Measurements from ENCODE around the gene SHMT2.
A peak's percentile ranks its signal among the peaks of the same experiment; 100 is the strongest.

Gene SHMT2

DNA sequence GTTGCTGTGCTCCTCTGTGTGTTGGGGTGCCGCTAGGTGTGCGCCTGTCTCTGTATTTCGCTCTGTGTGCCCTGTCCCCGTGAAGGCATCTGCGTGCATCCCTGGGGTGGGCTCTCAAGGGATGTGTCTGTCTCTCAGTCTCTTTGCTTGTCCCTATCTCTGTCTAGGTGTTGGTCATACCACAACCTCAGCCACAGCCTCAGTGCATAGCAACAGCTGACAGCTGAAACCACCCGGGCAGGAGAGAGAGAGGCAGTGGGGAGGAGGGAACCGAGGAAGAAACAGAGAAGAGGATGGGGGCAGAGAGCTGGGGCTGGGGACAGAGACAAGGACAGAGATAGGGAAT, 13.9 kb upstream of the SHMT2 start:
- DNase-seq, result no peak

DNA sequence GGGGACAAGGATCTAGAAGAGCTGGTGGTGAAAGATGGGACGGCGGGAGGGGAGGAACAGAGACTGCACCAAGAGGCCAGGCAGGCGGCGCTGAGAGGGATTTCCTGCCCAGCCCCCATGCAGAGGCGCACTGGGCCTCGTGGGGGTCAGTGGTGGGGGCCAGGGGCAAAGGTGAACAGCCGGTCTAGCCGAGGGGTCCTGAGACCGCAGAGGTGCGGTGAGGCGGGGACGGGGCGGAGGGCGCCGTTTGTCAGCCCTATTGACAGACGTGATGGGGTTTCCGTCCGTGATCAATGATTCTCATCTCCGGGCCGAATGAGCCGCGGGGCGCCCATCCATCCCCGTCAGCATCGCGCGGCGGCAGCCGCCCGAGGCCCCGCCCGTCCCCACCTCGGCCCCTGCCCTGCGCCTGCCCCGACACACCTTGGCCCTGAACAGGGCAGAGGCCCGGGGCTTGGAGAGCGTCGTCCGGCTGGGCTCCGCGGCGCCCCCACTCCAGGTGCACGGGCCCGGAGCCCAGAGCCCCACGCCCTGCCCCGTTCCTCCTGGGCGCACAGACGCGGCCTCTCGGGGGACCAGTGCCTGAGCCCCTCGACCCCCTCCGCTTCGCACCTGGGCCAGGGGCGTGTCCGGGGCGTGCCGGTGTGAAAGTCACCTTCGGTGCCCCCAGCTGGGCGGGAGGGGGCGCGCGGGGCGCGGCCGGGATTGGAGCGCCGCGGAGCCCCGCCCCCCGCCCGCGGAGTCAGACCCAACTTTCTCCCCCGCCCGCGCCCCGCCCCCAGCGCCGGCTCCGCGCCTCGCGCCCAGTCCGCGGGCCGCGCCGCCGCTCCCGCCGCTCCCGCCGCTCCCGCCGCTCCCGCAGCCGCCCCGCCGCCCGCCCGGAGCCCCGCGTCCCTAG, 13.2 kb upstream of the SHMT2 start, which contains the start of gene NXPH4:
TSS of gene NXPH4 (plus strand) at position 781 of the 898 bp plus-strand sequence. CDS start 176 bp downstream, outside the sequence.
- peak; percentile 73 for DNase-seq

DNA sequence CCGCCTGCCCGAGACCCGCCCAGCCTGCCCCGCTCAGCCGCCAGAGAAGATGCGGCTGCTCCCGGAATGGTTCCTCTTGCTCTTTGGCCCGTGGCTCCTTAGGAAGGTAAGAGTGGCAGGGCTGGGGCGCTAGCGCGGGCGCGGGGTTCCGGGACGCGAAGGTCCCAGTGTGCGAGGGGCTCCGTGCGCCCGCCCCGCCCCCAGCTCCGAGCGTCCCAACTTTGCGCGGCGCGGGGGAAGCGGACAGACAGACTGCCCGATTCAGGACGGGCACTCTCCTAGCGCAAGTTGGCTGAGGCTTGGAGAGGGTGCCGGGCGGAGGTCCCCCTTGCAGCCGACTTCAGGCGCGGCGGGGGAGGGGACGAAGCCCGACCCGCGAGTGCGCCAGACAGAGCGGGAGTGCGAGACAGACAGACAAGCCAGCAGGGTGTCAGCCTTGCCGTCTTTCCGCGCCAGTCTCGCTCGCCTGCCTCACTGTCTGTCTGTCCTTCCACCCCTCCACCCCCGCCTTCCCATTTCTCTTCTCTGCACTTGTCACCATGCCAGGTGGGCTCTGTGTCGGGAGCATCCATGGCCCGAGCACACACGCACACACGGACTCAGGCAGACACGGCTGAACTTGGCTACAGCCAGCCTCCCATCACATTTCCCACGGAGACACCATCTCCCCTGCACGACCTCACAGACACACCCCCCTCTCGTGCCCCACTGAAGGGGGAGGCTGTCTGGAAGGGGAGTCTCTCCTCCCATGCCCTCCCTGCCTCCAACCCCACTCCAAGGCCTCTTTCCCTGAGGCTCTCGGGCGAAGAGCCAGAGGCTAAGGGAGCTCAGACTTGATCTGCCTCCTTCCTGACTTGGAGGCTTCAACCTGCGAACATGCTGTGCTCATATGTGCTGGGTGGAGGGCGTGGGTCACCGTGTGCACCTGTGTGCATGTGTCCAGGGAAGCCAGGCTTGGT, 12.3 kb upstream of the SHMT2 start:
- DNase-seq, result no peak

DNA sequence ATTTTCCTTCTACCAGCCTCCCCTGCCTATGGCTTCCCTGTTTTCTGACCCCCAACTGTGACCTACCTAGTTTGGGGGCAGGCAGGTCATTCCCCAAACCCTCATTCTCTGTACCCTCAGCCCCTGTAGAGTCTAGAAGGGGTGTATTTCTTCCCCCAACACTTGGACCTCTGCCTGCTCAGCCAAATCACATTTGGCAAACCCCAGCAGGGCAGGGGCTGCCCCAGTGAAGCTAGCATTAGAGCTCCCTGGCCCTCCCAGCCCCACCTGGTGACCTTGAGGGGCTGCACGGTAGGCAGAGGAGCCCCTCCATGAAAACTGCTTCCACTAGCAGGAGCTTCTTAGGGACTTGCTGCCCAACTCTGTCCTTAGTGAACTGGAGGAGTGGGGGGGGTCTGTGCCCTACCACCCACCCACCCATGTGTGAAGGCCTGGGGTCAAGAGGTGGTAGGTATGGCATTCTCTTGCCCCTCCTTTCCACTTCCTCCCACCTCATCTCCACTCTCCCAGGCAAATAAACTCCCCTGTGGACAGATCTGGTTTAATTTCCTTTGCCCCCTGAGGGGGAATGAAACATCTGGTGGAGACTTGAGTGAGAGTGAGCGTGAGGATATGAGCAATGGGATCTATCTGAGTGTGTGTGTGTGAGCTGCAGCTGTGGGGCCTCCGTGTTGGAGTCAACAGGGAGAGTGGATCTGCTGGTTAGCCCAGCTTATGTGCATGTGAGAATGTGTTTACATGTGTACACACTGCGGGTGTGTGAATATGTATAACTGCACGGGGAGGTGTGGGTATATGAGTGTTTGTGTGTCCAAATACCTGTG, 11.3 kb upstream of the SHMT2 start:
- no peak for DNase-seq

DNA sequence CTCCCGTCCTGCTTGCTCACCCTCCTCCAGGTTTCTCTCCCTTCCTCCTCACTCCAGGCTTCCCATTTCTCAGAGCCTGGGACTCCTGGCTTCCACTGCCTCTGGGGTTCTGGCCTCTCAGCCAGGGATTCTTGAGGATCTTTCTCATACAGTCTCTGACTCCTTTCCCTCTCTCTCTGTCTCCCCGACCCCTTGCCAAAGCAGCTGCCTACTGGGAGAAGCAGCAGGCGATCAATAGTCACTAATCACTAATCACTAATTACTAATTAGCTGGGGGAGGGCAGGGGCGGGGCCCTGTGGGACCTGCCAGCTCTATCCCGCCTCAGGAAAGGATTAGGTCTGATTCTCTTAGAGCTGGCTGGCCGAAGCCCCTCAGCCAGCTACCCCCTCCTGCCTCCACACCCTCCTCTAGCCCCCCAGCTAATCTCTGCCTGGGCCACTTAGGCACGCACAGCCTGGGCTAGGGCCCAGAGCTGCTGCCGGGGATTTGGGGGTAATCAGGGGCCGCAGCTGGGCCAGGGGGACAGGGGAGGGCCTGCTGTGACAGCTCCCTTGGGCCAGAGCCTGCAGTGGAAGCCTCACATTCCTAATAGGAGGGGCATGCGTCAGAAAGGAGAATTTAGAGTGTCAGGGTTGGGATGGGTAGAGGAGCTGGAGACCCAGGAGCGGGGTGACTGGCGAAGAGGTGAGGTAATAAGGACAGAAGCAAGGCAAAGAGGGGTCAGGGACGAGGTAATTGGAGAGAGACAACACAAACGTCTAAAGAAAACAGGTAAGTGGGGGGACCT, 10.1 kb upstream of the SHMT2 start:
- no peak for DNase-seq

DNA sequence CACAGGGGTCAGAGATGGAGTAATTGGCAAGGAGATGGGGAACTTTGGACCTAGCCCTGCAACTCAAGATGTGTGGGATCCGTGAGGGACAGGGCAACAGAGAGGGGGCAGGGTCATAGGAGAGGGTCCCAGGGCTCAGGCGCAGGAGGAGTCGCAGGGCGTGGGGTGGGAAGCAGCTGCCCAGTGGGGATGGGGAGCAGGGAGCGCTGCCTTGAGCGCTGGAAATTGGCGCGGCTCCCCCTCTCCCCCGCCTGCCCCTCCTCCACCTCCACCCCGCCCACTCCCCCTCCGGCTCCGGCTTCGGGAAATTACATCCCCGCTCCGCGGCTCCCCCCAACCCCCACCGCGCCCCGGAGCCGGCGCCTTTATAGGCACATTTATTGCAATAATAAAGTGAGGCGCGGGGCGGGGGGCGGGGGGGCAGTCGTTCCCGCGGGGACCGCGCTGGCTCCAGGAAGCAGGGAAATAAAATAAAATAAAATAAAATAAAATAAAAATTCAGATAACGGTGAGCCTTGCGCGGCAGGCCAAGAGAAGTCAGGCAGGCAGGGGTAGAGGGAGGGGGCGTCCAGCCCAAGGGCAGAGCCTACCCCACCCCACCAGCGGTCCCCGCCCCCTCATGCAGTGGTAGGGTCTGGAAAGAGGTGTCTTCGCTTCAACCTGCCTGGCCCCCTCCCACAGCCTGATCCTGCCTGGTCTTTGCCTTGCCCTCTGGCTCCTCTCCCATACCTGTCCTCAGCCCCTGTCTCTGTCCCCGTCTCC, 9.3 kb upstream of the SHMT2 start:
- DNase-seq, result no peak

DNA sequence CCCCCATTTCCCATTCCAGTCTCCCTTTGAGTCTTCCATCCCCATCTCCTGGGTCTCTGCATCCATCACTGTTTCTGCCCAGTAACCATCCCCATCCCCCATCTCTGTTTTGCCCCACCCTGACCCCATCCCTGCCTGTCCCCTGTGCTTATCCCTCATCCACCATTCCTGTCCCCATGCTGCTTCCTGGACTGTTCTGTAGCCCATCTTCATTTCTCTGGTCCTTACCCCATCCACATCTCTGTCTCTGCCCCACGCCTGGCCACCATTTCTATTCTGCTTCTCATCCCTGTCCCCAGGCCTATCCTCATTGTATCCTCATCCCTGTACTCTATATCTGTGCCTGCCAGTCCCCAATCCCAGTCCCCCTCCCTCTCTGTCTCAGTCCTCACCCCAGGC, 8.7 kb upstream of the SHMT2 start:
- no peak for DNase-seq

DNA sequence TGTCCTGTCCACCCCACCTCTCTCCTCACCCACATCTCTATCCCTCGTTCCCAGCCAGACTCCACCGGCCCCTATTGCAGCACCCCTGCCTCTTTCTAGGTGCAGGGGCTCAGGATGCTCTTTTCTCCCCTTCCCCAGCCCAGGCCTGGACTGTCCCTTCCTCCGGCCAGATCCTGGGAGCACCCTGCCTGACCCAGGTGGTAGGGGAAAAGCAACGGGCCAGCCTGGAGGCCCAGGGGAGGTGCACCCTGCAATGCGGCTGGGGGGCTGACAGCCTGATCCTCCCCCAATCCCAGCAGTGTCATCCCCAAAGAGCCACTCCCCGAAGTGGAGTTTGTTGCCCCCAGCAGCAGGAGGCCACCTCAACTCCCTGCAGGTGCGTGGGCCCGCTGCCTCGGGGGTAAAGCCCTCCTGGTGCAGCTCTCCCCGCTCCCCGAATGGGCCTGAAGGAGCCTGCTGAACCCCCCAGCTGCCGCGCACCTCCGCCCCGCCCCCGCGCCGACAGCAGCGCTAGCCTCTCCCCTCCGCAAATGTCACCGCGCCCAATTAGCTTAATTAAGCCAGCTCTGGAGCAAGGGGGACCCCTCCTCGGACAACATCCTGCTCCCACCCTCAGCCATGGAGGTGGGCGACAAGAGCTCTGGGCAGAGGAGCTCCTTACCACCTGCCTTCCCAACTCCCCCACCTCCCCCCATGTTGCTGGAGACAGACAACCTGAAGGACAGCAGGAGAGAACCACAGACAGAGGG, 8.2 kb upstream of the SHMT2 start:
- peak; percentile 26 for DNase-seq

DNA sequence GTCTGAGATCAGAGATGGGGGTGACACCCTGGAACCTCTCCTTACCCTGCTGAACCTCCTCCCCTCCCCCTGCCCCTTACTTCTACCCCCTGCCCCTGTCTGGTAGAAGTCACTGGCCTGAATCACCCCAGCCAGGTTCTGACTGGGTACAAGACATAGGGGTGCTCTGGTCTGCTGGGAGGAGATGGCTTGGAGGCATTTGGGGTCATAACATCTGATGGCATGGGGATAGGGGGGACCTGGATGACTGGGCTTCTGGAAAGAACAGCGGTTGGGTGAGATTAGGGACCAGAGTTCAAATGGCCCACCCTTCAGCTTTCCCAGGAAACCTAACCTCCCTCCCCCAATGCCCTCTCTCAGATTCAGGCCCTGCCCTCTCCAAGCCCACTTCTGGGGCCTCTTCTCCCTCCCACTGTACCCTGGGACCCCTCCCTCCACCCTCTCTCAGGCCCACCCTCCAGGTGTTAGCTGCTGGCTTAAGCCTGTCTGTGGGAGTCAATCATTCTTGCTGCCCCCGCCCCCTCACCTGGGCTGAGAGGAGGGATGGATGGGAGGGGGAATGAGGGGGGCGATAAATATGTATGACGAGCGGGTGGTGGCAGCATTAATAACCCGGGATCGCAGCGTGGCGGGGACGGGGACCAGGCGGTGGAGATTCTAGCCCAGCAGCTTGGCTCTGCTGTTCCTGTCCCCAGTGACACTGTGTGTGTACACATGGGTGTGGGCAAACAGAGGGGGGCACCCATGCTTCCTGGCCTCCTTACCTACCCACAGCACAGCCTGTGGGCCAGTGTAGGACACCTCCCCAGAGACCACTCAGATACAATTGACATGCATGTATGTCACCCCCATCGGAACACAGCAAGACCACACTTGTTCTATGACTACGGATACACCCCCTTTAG, 7.0 kb upstream of the SHMT2 start:
- no peak for DNase-seq

DNA sequence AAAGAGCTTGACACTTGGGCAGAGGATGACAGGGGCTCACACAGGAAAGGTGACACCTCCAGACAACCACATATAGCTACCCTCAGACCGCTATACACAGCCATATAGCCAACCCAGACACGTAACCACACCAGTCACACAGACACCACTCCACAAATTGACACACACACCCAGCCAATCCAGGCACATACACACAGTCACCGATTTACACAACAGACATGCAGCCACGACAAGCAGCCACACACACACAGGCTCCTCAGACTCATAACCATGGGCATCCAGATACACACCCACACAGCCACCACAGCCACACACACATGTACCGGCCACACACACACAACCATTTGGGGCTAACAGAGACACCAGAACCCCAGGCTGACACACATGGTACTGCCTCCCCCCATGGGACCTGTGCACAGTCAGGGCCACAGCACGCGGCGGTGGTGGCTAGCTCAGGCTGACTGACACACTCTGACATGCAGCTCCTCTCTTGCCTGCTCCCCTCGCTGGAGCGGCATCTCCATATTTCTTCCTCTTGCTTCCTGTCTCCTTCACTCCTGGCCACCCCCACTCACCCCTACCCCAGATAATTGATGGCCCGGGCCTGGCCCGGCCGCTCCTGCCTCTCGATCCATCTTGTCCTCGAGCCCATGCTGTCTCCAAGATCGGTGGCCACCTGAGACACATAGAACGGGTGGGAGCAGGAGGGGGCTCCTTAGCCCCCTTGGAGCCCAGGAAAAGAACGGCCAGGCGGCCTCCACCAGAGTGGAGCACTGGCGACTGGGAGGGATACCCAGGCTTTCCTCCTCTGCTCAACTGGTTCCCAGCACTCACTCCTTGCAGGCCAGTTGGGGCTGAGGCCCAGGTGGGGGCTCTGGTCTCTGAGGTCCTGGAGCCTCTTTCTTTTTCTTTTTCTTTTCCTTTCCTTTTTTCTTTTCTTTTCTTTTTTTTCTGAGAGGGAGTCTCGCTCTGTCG, 6.0 kb upstream of the SHMT2 start:
- DNase-seq, result no peak

DNA sequence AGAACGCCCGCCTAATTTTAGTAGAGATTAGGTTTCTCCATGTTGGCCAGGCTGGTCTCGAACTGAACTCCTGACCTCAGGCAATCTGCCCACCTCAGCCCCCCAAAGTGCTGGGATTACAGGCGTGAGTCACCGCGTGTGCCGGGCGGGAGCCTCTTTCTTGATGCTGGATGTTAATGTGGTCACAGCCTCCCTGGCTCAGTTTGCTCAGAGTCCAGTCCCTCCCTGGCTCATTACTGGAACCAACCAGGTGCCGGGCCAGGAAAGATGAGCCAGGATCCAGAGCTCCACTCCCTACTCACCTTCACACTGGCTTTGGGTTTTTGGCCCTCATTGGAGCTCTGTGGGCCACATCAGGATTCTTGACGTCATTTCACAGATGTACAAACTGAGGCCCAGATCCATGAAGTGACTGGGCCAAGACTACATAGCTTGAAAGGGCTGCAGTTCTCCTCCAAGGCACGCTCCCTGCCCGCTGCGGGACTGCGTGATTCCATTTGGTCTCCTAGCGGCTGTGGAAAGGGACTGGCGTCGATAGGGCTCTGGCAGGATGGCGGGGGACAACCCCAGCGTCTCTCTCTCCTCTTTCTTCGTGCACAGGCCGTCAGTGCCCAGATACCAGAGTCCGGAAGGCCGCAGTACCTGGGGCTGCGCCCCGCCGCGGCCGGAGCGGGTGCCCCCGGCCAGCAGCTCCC, 5.1 kb upstream of the SHMT2 start:
- DNase-seq, result no peak

DNA sequence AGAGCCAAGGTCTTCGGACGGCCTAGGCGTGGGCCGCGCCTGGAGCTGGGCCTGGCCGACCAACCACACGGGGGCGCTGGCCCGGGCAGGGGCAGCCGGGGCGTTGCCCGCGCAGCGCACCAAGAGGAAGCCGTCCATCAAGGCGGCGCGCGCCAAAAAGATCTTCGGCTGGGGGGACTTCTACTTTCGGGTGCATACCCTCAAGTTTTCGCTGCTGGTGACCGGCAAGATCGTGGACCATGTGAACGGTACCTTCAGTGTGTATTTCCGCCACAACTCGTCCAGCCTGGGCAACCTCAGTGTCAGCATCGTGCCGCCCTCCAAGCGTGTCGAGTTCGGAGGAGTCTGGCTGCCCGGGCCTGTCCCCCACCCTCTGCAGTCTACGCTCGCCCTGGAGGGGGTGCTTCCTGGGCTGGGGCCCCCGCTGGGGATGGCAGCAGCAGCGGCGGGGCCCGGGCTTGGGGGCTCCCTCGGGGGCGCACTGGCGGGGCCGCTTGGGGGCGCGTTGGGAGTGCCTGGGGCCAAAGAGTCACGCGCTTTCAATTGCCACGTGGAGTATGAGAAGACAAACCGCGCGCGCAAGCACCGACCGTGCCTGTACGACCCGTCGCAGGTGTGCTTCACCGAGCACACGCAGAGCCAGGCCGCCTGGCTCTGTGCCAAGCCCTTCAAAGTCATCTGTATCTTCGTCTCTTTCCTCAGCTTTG, 4.4 kb upstream of the SHMT2 start:
- DNase-seq, result peak; percentile 62

DNA sequence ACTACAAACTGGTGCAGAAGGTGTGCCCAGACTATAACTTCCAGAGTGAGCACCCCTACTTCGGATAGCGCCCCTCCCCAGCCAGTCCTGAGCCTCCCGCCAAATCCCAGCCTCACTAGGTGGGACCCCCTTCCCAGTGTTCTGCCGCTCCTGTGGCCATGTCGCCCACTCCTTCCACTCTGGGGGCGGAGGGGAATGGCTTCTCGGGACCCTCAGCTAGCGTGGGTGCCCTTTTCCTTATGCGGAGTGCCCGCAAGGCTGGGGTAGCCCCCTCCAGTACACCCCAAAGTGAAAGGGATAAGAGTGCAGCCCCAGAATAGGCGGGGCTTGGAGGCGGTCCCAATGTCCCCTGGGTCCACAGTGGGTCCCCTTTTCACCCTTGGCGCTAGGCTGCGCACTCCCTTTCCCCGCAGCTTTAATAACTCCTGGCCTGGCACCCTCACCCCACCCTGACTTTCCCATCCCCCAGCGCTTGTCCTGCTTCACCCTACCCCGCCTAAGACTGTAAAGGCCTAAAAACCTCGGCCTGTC, 3.8 kb upstream of the SHMT2 start:
- DNase-seq, result no peak

DNA sequence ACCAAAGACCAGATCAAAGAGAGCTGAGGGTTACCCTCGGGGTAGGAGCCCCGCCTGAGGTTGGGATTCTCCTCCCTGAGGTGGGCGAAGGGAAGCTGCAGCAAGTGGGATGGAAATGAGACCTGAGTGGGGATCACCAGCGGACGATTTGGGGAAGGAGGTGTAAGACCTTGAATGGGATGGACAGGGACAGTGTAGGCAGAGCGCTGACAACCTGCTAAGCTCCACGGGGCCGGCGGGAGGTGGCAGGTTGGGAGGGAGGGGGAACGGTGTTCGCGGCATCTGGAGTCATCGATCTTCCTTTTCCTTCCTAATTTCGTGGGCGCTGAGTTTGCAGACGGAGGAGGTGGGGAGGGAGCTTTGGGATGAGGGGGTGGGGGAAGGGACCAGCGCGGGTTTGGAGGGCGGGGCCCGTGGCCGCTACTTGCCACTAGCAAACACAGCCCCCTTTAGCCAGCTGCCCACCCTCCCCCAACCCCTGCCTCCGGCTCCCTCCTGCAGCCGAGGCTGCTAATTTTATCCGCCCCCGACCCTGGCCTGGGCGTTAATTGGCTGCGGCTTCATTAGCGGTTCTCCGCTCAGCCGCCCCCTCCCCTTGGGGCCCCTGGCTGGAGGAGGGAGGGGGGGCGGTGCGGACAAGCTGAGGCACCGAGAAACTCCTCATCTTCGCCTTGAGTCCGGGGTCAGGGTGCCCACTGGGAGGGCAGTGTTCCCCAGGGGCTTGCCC, 2.8 kb upstream of the SHMT2 start:
- DNase-seq, result no peak

DNA sequence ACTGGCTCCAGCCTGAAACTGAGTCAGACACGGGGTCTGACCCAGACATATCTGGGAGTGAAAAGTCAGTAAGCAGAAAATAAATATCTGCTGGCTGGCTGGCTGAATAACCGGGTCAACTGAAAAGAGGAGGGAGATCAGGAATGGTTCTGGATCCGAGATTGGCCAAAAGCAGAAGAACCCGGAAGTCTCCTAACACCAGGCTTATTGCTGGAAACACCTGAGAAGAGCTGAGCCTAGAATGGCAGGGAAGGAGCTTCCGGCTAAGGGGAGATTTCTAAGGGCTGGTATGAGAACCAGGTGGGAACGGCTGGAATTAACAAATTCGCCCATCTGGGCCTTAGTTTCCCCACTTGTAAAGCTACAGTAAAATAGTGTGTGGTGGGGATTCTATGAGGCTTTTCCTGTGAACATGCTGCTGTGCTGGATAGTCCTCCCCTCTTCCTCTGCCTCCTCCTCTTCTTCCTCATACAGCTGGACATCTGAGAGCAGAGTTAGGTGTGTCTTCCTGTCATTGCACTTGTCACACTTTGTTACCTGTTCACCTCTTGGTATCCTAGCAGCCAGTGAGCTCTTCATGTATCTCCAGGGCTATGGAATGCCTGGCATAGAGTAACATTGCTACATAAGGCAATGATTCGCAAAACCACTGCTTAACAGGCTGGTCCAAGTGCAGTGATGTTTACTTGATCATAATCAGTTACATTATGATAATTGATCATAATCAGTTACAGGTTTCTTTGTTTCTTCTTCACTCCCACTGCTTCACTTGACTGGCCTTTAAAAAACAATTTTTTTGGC, 2.0 kb upstream of the SHMT2 start:
- DNase-seq, result no peak
